NCI-H510A (cell line): Measurements from ENCODE around the gene BTBD6.

ENCODE experiments used
- DNase-seq: peaks from one replicate; lab custom pipeline; 2025; lab: John Stamatoyannopoulos, UW

BTBD6 gene

GRCh38 chr14:105211086-105211757, 37.1 kb upstream of the BTBD6 start:
- DNase-seq, result no peak

- no peak for DNase-seq
Observed at GRCh38 chr14:105211758-105212089, 36.6 kb upstream of the BTBD6 start.

GRCh38 chr14:105212541-105213300, 35.6 kb upstream of the BTBD6 start:
- DNase-seq, result no peak

GRCh38 chr14:105213361-105213760, 35.0 kb upstream of the BTBD6 start:
- DNase-seq, result no peak

GRCh38 chr14:105214324-105214915, 33.9 kb upstream of the BTBD6 start:
- DNase-seq, result no peak

GRCh38 chr14:105215602-105216001, 32.7 kb upstream of the BTBD6 start:
- DNase-seq, result no peak

- no peak for DNase-seq
Observed at GRCh38 chr14:105216490-105217247, 31.7 kb upstream of the BTBD6 start.

GRCh38 chr14:105217774-105218173, 30.6 kb upstream of the BTBD6 start:
- DNase-seq, result no peak

- no peak for DNase-seq
Observed at GRCh38 chr14:105218611-105219010, 29.7 kb upstream of the BTBD6 start.

- DNase-seq, result no peak
Observed at GRCh38 chr14:105219043-105219612, 29.2 kb upstream of the BTBD6 start.

GRCh38 chr14:105219753-105220152, 28.6 kb upstream of the BTBD6 start:
- DNase-seq, result no peak

GRCh38 chr14:105220699-105221597, 27.4 kb upstream of the BTBD6 start:
- DNase-seq, result no peak

- no peak for DNase-seq
Observed at GRCh38 chr14:105221598-105222178, 26.6 kb upstream of the BTBD6 start.

GRCh38 chr14:105223260-105223659, 25.1 kb upstream of the BTBD6 start:
- no peak for DNase-seq

- DNase-seq, result no peak
Observed at GRCh38 chr14:105223770-105224544, 24.4 kb upstream of the BTBD6 start.

GRCh38 chr14:105224845-105225570, 23.3 kb upstream of the BTBD6 start:
- DNase-seq, result no peak

GRCh38 chr14:105226198-105226597, 22.1 kb upstream of the BTBD6 start:
- DNase-seq, result no peak

- no peak for DNase-seq
Observed at GRCh38 chr14:105227346-105227745, 21.0 kb upstream of the BTBD6 start.

- DNase-seq, result no peak
Observed at GRCh38 chr14:105228562-105228961, 19.8 kb upstream of the BTBD6 start.
